Astrocyte of the spinal cord (primary cell): ENCODE results near the gene SIPA1L3.

Source experiments
- DNase-seq: peaks from one replicate; pipeline ENCODE4 v3.0.0; 2011; ENCODE audit warnings: low read depth, low spot score
- H3K4me3 ChIP-seq: 2 replicates; pipeline ENCODE4 v1.5.1; 2011; ENCODE audit warnings: low read depth, mild to moderate bottlenecking, low read length, moderate library complexity
- in situ Hi-C: cut with HindIII; loops from 2 replicates; pipeline ENCODE4 v1.10.0; 2017; ENCODE audit warnings: low sequenced_read_pairs
- TF ChIP-seq, protein P1 (sequence below): IDR thresholded peaks from 2 replicates; pipeline ENCODE4 v1.5.1; 2012; ENCODE audit warnings: low read depth, mild to moderate bottlenecking, low read length, inconsistent platforms

SIPA1L3 gene

DNA sequence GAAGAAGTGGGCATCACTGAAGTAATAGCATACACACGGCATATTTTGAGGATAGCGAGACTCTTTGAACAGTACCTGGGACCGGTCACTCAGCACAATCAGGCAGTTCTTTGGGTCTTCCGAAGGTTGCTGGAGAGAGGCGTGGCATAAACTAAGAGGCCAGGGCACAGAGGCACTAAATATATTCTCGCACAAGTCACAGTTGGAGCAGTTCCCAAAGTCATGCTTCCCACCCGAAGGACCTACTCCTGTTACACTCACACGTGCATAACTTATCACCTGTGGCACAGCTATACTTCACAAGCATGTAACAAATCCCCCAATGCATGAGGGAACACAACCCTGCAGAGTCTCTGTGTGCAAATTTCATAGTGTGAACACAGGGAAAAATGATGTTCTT is 10.8 kb upstream of the SIPA1L3 start:
- H3K4me3 ChIP-seq = no peak overlapping the region
- TF ChIP-seq, protein P1, sequence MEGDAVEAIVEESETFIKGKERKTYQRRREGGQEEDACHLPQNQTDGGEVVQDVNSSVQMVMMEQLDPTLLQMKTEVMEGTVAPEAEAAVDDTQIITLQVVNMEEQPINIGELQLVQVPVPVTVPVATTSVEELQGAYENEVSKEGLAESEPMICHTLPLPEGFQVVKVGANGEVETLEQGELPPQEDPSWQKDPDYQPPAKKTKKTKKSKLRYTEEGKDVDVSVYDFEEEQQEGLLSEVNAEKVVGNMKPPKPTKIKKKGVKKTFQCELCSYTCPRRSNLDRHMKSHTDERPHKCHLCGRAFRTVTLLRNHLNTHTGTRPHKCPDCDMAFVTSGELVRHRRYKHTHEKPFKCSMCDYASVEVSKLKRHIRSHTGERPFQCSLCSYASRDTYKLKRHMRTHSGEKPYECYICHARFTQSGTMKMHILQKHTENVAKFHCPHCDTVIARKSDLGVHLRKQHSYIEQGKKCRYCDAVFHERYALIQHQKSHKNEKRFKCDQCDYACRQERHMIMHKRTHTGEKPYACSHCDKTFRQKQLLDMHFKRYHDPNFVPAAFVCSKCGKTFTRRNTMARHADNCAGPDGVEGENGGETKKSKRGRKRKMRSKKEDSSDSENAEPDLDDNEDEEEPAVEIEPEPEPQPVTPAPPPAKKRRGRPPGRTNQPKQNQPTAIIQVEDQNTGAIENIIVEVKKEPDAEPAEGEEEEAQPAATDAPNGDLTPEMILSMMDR = no peak
- no peak for DNase-seq
- in situ Hi-C loops = no loop called here

DNA sequence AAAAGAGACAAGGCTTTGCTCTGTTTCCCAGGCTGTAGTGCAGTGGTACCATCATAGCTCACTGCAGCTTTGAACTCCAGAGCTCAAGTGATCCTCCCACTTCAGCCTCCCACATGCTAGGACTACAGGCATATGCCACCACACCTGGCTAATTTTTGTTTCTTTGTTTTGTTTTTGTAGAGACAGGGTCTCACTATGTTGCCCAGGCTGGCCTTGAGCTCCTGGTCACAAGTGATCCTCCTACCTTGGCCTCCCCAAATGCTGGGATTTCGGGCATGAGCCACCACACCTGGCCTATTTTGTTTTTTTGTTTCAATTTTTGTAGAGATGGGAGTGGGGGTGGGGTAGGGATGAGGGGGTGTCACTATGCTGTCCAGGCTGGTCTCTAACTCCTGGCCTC is 7.6 kb upstream of the SIPA1L3 start:
- no peak overlapping the region for H3K4me3 ChIP-seq
- TF ChIP-seq, protein P1 = no peak
- in situ Hi-C loops = no loop called here
- DNase-seq = no peak

DNA sequence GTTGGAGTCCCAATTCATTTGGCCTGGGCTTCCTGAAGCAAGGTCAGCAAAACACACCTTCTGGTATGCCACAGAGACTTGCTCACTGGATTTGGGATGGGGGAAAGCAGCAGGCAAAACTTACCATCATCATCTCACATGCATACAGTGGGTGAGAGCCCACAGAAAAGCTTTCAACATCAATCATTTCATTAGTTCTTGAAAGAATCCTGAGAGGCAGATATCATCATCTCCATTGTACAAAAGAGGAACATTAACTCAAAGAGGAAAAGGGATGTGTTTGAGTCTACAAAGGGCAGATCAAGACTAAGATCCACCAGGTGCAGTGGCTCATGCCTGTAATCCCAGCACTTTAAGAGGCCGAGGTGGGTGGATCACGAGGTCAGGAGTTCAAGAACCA is 7.0 kb upstream of the SIPA1L3 start:
- no peak overlapping the region for H3K4me3 ChIP-seq
- TF ChIP-seq, protein P1 = no peak
- no peak for DNase-seq
- in situ Hi-C loops = no loop called here

DNA sequence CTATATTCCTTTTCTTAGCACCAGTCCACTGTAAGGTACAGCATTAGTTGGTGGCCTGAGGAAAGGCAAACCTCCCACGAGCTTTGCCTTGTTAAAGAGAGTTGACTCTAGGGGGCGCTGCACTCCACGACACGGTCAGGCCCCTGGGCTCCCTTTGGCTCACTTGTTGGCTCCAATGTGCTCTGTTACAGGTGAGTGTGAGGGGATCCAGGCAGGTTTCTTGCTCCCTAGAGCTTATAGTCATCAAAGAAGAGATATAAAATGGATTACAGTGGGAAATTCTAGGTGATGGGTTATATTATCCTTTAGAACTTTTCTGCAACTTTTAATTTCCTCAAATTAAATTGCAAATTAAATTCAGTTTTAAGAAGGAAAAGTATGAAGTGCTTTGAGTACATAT is 4.3 kb upstream of the SIPA1L3 start:
- peak; percentile 76 for DNase-seq
- H3K4me3 ChIP-seq = no peak overlapping the region
- in situ Hi-C loops = no loop called here
- TF ChIP-seq, protein P1 = peak; percentile 79

GRCh38 chr19:37903096-37903495 is 3.9 kb upstream of the SIPA1L3 start:
- H3K4me3 ChIP-seq = no peak overlapping the region
- no peak for DNase-seq
- in situ Hi-C loops = no loop called here
- TF ChIP-seq, protein P1 = no peak

GRCh38 chr19:37905946-37906868 is 801 bp upstream of the SIPA1L3 start, which contains the start of gene WDR87:
TSS of gene WDR87 (minus strand) at chr19:37906594. CDS start at chr19:37898239, 8,355 bp downstream.
- peak within 1 kb of the TSS; percentile 90 for H3K4me3 ChIP-seq
- peak; percentile 21 for DNase-seq
- in situ Hi-C loops = no loop called here

More at GRCh38 chr19:37905946-37906868, 801 bp upstream of the SIPA1L3 start, which contains the start of gene WDR87:
- TF ChIP-seq, protein P1 = peak; percentile 16
